Cardiac fibroblast (primary cell): Measurements from ENCODE around the gene MISP3.
"Not testable (repeated sequence)": the region's sequence is repeated elsewhere in the genome, so short reads cannot be mapped to it uniquely, and the experiment has no call there.

Experiments used
- DNase-seq, 2 donors: peaks; one replicate each; pipeline versions ENCODE4 v3.0.0 to v3.0.0-alpha.2; 2010; ENCODE audit warnings: low read depth in 2 of 2
- H3K4me3 ChIP-seq, 2 donors: replicated peaks in 1 of 2; 1 replicate in 1 of 2; 2 replicates in 1 of 2; pipeline ENCODE4 v1.5.1; 2011; ENCODE audit warnings: low read depth in 2 of 2, low read length in 2 of 2, mild to moderate bottlenecking in 2 of 2, moderate library complexity in 1 of 2
- TF ChIP-seq, protein P1 (sequence below): IDR thresholded peaks from one replicate; pipeline ENCODE4 v1.5.1; 2011; ENCODE audit warnings: low read depth, mild to moderate bottlenecking, low read length, inconsistent platforms

Gene MISP3

DNA sequence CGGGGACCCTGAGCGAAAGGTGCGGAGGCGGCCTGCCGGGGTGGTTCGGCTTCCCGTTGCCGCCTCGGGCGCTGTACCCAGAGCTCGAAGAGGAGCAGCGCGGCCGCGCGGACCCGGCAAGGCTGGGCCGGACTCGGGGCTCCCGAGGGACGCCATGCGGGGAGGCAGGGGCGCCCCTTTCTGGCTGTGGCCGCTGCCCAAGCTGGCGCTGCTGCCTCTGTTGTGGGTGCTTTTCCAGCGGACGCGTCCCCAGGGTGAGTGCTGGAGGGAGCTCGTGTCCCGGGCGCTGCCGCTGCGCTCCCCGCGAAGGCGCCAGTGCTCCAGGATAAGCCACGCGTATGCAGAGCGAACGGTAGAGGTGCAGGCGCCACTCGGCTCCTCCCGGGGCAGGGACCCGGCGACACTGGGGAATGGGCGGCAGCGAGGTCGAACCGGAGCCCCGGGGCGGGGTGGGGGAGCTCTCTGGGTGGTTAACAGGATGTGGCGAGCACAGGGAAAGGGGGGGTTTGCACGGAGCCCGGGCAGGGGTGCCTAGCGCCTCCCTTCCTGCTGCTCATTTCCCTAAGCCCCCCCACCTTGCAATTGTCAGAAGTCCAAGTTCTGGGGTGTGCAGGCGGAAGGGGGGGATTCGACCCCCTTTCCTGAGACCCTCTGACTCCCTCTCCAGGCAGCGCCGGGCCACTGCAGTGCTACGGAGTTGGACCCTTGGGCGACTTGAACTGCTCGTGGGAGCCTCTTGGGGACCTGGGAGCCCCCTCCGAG is 40.7 kb upstream of the MISP3 start, which contains the start of gene IL27RA:
Gene IL27RA (plus strand): TSS at position 44 of the 762 bp plus-strand sequence. CDS start 111 bp downstream, at position 155.
- peak; percentile 43 to 50 for DNase-seq
- H3K4me3 ChIP-seq = peak within 1 kb of the TSS; percentile 66 to 69
- TF ChIP-seq, protein P1, sequence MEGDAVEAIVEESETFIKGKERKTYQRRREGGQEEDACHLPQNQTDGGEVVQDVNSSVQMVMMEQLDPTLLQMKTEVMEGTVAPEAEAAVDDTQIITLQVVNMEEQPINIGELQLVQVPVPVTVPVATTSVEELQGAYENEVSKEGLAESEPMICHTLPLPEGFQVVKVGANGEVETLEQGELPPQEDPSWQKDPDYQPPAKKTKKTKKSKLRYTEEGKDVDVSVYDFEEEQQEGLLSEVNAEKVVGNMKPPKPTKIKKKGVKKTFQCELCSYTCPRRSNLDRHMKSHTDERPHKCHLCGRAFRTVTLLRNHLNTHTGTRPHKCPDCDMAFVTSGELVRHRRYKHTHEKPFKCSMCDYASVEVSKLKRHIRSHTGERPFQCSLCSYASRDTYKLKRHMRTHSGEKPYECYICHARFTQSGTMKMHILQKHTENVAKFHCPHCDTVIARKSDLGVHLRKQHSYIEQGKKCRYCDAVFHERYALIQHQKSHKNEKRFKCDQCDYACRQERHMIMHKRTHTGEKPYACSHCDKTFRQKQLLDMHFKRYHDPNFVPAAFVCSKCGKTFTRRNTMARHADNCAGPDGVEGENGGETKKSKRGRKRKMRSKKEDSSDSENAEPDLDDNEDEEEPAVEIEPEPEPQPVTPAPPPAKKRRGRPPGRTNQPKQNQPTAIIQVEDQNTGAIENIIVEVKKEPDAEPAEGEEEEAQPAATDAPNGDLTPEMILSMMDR = peak; percentile 82

DNA sequence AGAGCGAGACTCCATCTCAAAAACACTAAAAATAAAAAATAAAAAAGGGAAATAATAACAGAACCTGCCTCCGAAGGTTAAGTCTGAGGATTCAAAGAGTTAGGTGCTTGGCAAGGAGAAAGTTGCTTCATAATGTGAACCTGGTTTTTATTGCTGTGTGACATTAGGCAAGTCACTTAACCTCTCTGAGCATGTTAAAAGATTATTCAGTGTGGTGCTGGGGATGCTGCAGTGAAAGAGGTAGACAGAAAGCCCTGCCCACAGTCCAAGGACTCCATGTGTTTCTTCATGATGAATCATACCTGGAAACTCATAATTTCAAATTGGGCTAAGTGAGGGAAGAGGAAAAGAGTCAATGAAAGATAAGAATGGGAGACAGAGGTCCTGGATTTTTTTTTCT is 38.6 kb upstream of the MISP3 start:
- DNase-seq = no peak
- TF ChIP-seq, protein P1 = no peak
- H3K4me3 ChIP-seq = no peak overlapping the region

DNA sequence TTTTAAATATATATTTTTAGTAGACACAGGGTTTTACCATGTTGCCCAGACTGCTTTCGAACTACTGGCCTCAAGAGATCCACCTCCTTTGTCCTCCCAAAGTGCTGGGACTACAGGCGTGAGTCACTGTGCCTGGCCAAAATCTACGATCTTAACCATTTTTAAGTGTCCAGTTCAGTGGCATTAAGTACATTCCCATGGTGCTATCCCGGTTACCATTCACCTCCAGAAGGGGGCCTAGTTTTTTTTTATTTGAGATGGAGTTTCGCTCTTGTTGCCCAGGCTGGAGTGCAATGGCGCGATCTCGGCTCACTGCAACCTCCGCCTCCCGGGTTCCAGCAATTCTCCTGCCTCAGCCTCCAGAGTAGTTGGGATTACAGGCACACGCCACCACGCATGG is 37.4 kb upstream of the MISP3 start:
- not testable (repeated sequence) for DNase-seq, H3K4me3 ChIP-seq

DNA sequence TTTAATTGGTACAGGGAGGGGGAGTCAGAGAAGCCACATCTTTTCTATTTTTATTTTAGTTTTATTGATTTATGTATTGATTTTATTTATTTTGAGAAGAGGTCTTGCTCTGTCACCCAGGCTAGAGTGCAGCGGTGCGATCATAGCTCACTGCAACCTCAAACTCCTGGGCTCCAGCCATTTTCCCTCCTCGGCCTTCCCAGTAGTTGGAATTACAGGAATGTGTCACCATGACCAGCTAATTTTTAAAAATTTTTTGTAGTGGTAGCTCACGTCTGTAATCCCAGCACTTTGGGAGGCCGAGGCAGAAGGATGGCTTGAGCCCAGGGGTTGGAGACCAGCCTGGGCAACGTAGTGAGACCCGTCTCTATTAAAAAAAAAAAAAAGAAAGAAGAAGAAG is 36.9 kb upstream of the MISP3 start:
- TF ChIP-seq, protein P1 = no peak
- H3K4me3 ChIP-seq = no peak overlapping the region
- DNase-seq = peak in 1 of 2 donors; percentile 24

DNA sequence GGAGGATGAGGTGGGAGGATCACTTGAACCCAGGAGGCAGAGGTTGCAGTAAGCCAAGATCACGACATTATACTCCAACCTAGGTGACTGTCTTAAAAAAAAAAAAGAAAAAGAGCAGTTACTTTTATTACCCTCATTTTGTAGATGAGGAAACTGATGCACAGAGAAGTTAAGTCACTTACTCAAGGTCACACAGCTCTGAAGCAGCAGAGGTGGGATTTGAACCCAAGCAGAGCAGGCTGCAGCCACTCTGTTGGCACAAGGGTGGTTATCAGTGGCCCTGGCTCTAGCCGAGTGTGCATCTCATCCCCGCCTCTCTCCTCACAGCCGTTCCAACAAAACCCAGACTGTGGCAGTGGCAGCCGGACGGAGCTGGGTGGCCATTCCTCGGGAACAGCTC is 33.4 kb upstream of the MISP3 start:
- DNase-seq = no peak
- TF ChIP-seq, protein P1 = no peak
- no peak overlapping the region for H3K4me3 ChIP-seq

DNA sequence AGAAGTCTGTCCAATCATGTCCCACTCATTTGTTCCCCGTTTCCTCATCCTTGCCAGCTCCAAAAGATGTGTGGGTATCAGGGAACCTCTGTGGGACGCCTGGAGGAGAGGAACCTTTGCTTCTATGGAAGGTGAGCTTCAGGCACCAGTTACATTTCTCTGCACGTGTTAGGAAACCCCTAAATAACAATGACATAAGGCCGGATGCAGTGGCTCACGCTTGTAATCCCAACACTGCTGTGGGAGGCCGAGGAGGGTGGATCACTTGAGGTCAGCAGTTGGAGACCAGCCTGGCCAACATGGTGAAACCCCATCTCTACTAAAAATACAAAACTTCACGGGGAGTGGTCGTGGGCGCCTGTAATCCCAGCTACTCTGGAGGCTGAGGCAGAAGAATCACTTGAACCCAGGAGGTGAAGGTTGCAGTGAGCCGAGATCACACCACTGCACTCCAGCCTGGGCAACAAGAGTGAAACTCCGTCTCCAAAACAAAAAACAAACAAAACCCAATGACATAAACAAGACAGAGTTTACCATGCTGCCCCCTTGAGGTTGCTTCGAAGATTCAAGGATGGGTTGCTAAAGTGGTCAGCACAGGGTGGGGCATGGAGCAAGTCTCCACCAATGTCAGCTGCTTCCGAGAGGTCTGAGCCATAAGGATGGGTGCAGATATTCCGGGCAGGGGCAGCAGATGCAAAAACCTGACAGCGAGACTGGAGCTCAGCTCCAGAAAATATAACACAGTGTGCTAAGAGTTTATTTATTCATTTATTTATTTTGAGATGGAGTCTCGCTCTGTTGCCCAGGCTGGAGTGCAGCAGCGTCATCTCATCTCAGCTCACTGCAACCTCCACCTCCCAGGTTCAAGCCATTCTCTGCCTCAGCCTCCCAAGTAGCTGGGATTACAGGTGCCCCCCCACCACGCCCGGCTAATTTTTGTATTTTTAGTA is 29.7 kb upstream of the MISP3 start:
- H3K4me3 ChIP-seq = not testable (repeated sequence)
- DNase-seq = peak; percentile 87 to 89
- TF ChIP-seq, protein P1 = peak; percentile 61

DNA sequence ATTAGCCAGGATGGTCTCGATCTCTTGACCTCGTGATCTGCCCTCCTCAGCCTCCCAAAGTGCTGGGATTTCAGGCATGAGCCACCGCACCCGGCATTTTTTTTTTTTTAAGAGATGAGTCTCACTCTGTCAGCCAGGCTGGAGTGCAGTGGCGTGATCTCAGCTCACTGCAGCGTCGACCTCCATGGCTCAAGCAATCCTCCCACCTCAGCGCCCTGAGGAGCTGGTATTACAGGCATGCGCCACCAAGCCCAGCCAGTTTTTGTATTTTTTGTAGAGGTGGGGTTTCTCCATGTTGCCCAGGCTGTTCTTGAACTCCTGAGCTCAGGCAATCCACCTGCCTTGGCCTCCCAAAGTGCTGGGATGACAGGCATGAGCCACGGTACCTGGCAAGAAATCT is 24.7 kb upstream of the MISP3 start:
- DNase-seq, H3K4me3 ChIP-seq: not testable (repeated sequence)
